GM19035 (cell line): ENCODE measurements around the gene RFXAP.

Experiments used
- ATAC-seq: cut with Tn5 transposase; IDR thresholded peaks from one replicate; pipeline ENCODE4 v1.9.1; 2021; ENCODE audit not compliant: unreplicated experiment

Gene RFXAP

DNA sequence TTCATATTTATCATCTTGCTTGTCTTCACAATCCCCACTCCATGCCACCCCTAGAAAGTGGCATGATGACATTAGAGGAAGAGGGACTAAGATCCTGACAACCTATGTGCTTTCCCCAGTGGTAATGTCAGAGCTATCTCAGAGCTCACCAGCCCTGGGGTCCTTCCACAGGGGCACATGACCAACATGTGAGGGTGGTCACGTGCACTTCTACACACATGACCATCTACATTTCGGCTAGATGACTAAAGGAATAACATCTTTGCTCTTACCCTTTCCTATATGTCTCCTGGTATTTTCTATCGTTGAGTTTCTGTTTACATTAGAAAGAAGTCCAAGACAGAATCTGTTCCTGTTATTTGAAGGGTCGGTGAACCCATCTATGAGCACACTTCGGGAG, 46.2 kb downstream of the RFXAP start:
- no peak for ATAC-seq

GRCh38 chr13:36866232-36866631, 47.2 kb downstream of the RFXAP start:
- ATAC-seq: no peak

DNA sequence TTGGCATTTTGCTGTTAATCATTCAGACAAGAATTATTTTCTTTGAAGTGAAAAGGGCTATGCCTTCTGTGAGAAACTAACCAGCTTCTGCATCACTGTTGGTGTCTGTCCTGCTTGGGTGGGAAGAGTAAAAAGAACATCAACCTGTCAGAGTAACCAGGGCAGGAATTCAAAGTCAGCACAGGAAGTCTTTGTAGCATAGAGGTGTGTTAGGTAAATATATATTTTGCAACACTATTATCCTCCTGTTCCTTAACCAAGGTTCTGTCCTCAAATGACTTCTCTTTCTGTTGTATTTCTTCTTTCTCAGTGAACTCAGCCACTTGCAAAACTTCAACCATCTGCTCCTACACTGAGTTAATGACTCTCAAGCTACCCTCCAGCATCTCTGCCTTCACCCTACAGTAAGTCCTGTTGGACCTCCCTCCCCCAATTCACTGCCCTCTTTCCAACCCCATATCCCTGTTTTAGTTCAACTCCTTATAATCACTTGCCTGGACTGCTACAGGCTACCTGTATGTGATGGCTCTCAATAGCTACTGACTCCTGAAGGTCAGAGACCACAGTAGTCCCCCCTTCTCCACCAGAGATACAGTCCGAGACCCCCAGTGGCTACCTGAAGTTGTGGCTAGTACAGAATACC, 51.1 kb downstream of the RFXAP start:
- ATAC-seq: no peak

DNA sequence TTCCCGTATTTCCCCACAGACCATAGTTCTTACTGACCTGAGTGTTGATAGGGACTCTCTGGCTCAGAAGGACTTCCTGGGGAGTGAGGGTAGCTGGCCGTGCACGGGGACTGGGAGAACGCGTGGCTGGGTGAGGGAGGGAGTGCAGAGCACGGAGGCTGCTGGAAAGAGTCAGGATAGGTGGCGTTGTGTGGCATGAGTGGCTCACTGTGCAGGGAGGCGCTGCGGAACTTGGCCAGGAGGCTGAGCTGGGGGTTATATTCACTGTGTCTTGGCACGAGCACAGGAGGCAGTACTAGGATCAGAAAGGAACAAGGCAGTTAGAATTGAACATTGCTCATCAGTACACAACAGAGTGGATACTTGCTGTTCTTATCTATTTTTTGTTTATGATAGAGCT, 53.6 kb downstream of the RFXAP start:
- no peak for ATAC-seq

- no peak for ATAC-seq
Measured at GRCh38 chr13:36875431-36875830, 56.4 kb downstream of the RFXAP start.

- no peak for ATAC-seq
Measured at GRCh38 chr13:36875961-36876360, 56.9 kb downstream of the RFXAP start.
